CD4-positive, alpha-beta T cell treated with Interleukin-6 for 4 hours (primary cell): Measurements from ENCODE around the gene TRPM2.

Source experiments
- DNase-seq: peaks from one replicate; pipeline ENCODE4 v3.0.0-alpha.2; 2020; ENCODE audit warnings: mixed read lengths

The TRPM2 gene

GRCh38 chr21:44353191-44353970 lies at the start of gene TRPM2:
Gene TRPM2, plus strand, starts transcription at chr21:44353621. Its CDS starts 80 bp downstream, at chr21:44353701.
- peak; percentile 53 for DNase-seq

- no peak for DNase-seq
These were observed 49.3 kb upstream of the TRPM2 start for GRCh38 chr21:44304011-44304616.

- DNase-seq, result peak; percentile 64
These were observed 48.5 kb upstream of the TRPM2 start for GRCh38 chr21:44304877-44305293.

- DNase-seq, result no peak
These were observed 47.7 kb upstream of the TRPM2 start for GRCh38 chr21:44305691-44306090.

GRCh38 chr21:44306936-44307704 lies 46.3 kb upstream of the TRPM2 start:
- DNase-seq, result no peak

- DNase-seq, result no peak
These were observed 42.6 kb upstream of the TRPM2 start for GRCh38 chr21:44310628-44311507.

- no peak for DNase-seq
These were observed 41.3 kb upstream of the TRPM2 start for GRCh38 chr21:44312089-44312488.

GRCh38 chr21:44312716-44313115 lies 40.7 kb upstream of the TRPM2 start:
- DNase-seq, result no peak

GRCh38 chr21:44313451-44313850 lies 40.0 kb upstream of the TRPM2 start:
- no peak for DNase-seq

- DNase-seq, result no peak
These were observed 39.3 kb upstream of the TRPM2 start for GRCh38 chr21:44314128-44314527.

- DNase-seq, result no peak
These were observed 38.9 kb upstream of the TRPM2 start for GRCh38 chr21:44314561-44314960.

- DNase-seq, result no peak
These were observed 37.7 kb upstream of the TRPM2 start for GRCh38 chr21:44315691-44316203.

GRCh38 chr21:44316277-44316900 lies 37.0 kb upstream of the TRPM2 start:
- DNase-seq, result no peak

GRCh38 chr21:44317241-44317782 lies 36.1 kb upstream of the TRPM2 start:
- no peak for DNase-seq

- no peak for DNase-seq
These were observed 35.5 kb upstream of the TRPM2 start for GRCh38 chr21:44317871-44318270.

GRCh38 chr21:44318489-44319285 lies 34.7 kb upstream of the TRPM2 start:
- no peak for DNase-seq

GRCh38 chr21:44319407-44320065 lies 33.9 kb upstream of the TRPM2 start:
- DNase-seq, result no peak

- no peak for DNase-seq
These were observed 32.6 kb upstream of the TRPM2 start for GRCh38 chr21:44320847-44321246.

GRCh38 chr21:44321846-44322450 lies 31.5 kb upstream of the TRPM2 start:
- no peak for DNase-seq
